GM21717 (cell line): ENCODE results near the gene RNGTT.

ENCODE experiments used
- ATAC-seq: cut with Tn5 transposase; IDR thresholded peaks from one replicate; pipeline ENCODE4 v1.9.1; 2021; ENCODE audit warnings: mild to moderate bottlenecking, moderate library complexity; ENCODE audit not compliant: unreplicated experiment

Gene RNGTT

GRCh38 chr6:88623531-88623930 lies 339.9 kb downstream of the RNGTT start:
- ATAC-seq: no peak

GRCh38 chr6:88619951-88620350 lies 343.5 kb downstream of the RNGTT start:
- no peak for ATAC-seq

- ATAC-seq: peak; percentile 49
These were observed 347.0 kb downstream of the RNGTT start for GRCh38 chr6:88616380-88616779.

GRCh38 chr6:88614316-88614877 lies 349.0 kb downstream of the RNGTT start:
- no peak for ATAC-seq

GRCh38 chr6:88612631-88613030 lies 350.8 kb downstream of the RNGTT start:
- ATAC-seq: peak; percentile 38

GRCh38 chr6:88611721-88612120 lies 351.7 kb downstream of the RNGTT start:
- ATAC-seq: no peak

- ATAC-seq: no peak
These were observed 353.4 kb downstream of the RNGTT start for GRCh38 chr6:88609983-88610382.

- ATAC-seq: no peak
These were observed 358.1 kb downstream of the RNGTT start for GRCh38 chr6:88605271-88605670.

- ATAC-seq: no peak
These were observed 363.8 kb downstream of the RNGTT start for GRCh38 chr6:88599571-88599970.

GRCh38 chr6:88596801-88597200 lies 366.6 kb downstream of the RNGTT start:
- no peak for ATAC-seq

- ATAC-seq: no peak
These were observed 374.5 kb downstream of the RNGTT start for GRCh38 chr6:88588938-88589337.

- no peak for ATAC-seq
These were observed 376.3 kb downstream of the RNGTT start for GRCh38 chr6:88587150-88587520.

- ATAC-seq: no peak
These were observed 376.9 kb downstream of the RNGTT start for GRCh38 chr6:88586371-88587149.

GRCh38 chr6:88585276-88585692 lies 378.1 kb downstream of the RNGTT start:
- no peak for ATAC-seq

GRCh38 chr6:88584581-88585275 lies 378.7 kb downstream of the RNGTT start:
- ATAC-seq: no peak

GRCh38 chr6:88577461-88577860 lies 386.0 kb downstream of the RNGTT start:
- ATAC-seq: no peak

GRCh38 chr6:88575536-88575935 lies 387.9 kb downstream of the RNGTT start:
- ATAC-seq: no peak

GRCh38 chr6:88574651-88575050 lies 388.8 kb downstream of the RNGTT start:
- ATAC-seq: no peak

- no peak for ATAC-seq
These were observed 389.4 kb downstream of the RNGTT start for GRCh38 chr6:88574031-88574430.

- ATAC-seq: no peak
These were observed 389.9 kb downstream of the RNGTT start for GRCh38 chr6:88573561-88573960.

- ATAC-seq: no peak
These were observed 390.8 kb downstream of the RNGTT start for GRCh38 chr6:88572449-88573139.
